Measurements from ENCODE around the gene ASB10. TPM values are rescaled to one million over a fixed set of nuclear protein-coding genes. Genes with fewer than 3 reads are reported as not detected.
A peak's percentile ranks its signal among the peaks of the same experiment; 100 is the strongest.

The ASB10 gene
- total and polyA plus RNA-seq, 9 donors = 1.3 to 5.7 (median 3.1) TPM

DNA sequence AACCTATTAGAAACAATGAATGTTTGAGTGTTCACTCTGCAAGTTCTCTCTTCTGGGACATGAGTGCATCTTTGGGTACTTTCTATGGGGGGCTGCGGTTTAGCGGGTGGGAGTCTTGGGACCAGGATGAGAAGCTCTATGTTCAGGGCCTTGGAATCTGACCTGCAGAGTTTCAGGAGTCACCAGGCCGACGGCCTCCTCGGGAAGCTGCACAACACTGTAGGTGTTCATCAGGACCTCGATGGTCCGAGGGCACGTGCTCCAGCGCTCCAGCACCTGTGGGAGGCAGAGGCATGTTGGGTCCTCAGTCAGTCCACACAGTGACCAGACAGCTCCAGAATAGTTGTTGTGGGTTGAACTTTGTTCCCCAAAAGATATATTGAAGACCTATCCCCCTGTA lies 10.6 kb downstream of the ASB10 start:
- WGBS (ENCODE audit: insufficient coverage) = 86% methylated on average over 7 of the region's 9 CpGs
- no peak overlapping the region for H3K4me3 ChIP-seq (ENCODE audit: low read length)
- H3K36me3 ChIP-seq (ENCODE audit: control insufficient read depth, insufficient read depth, low read length) = no peaks in the 10 kb centered on the region
- peaks cover 31% of the 10 kb centered on the region for H3K27me3 ChIP-seq (ENCODE audit: control insufficient read depth, insufficient read depth, low read length)
- DNase-seq = no peak
- peaks cover 13% of the 10 kb centered on the region for H3K4me1 ChIP-seq (ENCODE audit: control insufficient read depth, insufficient read depth, low read length)
- no peak overlapping the region for H3K27ac ChIP-seq (ENCODE audit: low read length)
- H3K9me3 ChIP-seq (replicated peaks; ENCODE audit: control insufficient read depth, low read depth, low read length) = peaks cover 2% of the 10 kb centered on the region

DNA sequence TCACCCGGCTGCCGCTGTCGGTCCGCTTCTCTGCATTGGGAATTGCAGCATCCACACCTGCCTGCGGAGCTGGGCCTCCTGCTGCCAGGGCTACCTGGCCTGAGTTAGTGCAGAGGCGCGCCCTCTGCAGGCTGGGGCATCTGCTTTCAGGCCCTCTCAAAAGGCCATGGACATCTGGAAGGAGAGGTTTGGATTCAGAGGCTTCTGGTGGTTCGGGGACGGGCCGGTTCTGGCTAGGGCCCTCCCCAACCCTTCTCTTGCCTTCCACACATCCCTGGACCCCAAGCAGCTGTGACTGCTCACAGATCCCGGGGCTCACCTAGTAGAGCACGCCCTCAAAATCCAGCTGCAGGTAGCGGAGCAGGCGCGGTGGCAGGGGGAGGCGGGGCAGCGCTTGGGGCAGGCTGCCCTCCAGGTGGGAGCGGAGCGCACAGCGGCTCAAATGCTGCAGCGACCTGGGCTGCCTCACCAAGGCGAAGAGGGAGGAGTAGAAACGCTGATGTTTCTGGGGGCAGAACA lies 11.2 kb downstream of the ASB10 start:
- Histone ChIP-seq H3K27me3 (ENCODE audit: control insufficient read depth, insufficient read depth, low read length) (peaks cover 33% of the 10 kb centered on the region), H3K36me3 (ENCODE audit: control insufficient read depth, insufficient read depth, low read length) (no peaks in the 10 kb centered on the region), H3K4me3 (ENCODE audit: low read length) (no peak overlapping the region), H3K27ac (ENCODE audit: low read length) (no peak overlapping the region), H3K4me1 (ENCODE audit: control insufficient read depth, insufficient read depth, low read length) (peaks cover 9% of the 10 kb centered on the region), H3K9me3 (replicated peaks; ENCODE audit: control insufficient read depth, low read depth, low read length) (peaks cover 2% of the 10 kb centered on the region)
- no peak for DNase-seq
- 63% methylated on average over 20 of the region's 23 CpGs for WGBS (ENCODE audit: insufficient coverage)

DNA sequence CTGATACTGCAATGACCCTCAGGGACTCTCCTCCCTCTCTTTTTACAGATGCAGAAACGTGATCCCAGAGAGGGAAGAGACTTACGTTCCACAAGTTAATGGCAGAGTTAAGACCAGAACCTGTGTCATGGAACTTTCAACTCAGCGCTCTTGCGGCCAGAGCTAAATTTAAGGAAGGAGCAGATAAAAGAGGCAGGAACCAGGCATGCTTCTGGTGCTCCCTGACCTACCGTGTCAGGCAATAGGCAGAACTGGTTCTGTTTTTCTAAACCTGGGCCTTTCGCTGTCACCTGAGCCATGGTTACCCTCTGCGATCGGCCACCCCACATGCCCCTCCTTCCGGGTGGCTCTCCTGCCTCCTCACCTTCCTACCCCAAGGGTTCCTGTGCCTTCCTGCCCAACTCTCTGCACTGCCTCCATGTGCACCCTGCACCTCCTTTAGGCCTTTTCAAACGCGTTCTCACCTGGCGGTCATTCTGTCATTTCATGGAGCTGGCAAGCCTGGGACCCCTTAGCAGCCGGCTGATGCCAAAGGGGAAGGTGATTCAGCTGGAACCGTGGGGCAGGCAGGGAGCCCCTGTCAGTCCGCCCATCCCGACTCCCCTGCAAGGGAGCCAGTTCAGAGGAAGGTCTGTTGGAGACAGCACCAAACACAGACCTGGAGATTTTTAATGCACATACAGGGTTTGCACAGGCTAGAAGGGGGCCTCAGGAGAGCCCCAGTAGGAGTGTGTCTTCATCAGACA lies 11.8 kb downstream of the ASB10 start:
- Histone ChIP-seq H3K36me3 (ENCODE audit: control insufficient read depth, insufficient read depth, low read length) (no peaks in the 10 kb centered on the region), H3K4me3 (ENCODE audit: low read length) (no peak overlapping the region), H3K9me3 (replicated peaks; ENCODE audit: control insufficient read depth, low read depth, low read length) (peaks cover 2% of the 10 kb centered on the region), H3K4me1 (ENCODE audit: control insufficient read depth, insufficient read depth, low read length) (peaks cover 2% of the 10 kb centered on the region), H3K27ac (ENCODE audit: low read length) (no peak overlapping the region), H3K27me3 (ENCODE audit: control insufficient read depth, insufficient read depth, low read length) (peaks cover 35% of the 10 kb centered on the region)
- 68% methylated on average over 14 of the region's 16 CpGs for WGBS (ENCODE audit: insufficient coverage)
- no peak for DNase-seq

DNA sequence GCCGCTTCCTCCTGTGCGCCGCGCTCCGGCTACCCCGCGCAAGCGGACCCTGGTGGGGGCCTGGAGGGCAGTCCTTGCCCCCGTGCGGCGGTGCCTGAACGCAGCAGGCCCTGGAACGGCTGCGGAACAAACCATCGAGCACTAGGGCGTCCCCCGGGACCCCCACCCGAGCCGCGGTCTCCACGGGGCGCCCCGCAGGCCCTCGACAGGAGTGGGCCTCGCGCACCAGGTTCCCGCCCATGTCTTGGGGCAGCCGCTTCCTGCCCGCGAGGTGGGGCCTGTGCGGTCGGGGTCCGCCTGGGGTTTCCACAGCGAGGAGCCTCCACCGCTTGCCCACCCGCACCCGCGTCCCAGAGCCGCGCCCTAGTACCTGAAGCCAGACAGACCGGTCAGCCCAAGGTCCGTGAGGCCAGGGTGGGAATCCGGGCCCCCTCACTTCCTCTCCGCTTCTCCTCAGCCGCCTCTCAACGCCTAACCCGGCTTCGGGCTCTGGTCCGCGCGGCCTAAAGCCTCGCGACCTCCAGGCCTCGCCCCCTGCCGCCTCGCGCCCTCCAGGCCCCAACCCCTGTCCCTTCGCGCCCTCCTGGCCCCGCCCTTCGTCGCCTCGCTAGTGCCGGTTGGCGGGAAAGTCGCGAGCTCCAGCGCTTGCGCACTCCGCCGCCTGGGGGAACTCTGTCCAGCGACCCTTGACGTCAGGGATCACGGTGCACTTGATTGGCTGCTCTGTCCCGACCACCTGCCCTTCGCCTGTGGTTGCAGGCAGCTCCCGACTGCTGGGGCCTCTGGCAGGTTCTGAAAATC lies 12.6 kb downstream of the ASB10 start:
- WGBS (ENCODE audit: insufficient coverage) = 56% methylated on average over 77 of the region's 77 CpGs
- H3K27me3 ChIP-seq (ENCODE audit: control insufficient read depth, insufficient read depth, low read length) = peaks cover 35% of the 10 kb centered on the region
- H3K9me3 ChIP-seq (replicated peaks; ENCODE audit: control insufficient read depth, low read depth, low read length) = peaks cover 2% of the 10 kb centered on the region
- no peak overlapping the region for H3K27ac ChIP-seq (ENCODE audit: low read length)
- peaks cover 2% of the 10 kb centered on the region for H3K4me1 ChIP-seq (ENCODE audit: control insufficient read depth, insufficient read depth, low read length)
- H3K4me3 ChIP-seq (ENCODE audit: low read length) = no peak overlapping the region
- DNase-seq = peak; percentile 39
- H3K36me3 ChIP-seq (ENCODE audit: control insufficient read depth, insufficient read depth, low read length) = no peaks in the 10 kb centered on the region

DNA sequence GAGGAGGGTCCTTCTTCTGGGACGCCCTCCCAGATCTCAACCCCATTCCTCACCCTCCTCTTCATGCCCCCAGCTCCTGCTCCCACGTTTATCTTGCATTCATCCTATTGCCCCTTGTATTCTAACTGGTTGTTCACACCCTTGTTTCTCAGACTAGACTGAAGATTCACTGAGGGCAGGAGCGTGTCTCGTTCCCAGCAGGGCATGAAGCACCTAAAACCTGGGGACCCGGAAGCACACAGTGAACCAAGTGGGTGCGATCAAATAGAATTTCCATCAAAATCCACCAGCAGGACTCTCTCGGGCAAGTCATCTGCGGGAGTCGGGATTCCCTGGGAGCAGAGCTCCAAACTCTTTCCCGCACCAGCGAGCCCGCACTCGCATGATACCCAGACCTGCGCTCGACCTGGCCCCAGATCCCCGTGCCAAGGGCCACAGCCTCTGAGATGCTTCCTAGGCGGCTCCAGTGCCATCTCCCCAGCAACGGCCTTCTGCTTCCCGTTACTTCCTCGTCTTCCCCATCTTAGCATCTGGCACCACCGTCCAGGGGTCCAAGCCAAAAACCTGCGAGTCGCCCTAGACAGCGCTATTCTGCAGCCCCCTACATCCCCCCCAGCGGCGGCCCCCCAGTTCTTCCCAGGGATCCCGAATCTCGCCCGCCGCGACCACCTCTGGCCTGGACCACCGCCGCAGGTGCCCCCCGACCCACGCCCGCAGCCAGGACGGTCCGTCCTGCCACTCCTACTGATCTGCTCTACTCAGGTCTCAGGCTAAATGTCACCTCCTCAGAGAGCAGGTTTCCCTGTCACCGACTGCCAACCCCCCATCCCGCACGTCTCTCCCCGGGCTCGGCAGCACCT lies 13.4 kb downstream of the ASB10 start:
- Histone ChIP-seq H3K4me1 (ENCODE audit: control insufficient read depth, insufficient read depth, low read length) (peaks cover 2% of the 10 kb centered on the region), H3K9me3 (replicated peaks; ENCODE audit: control insufficient read depth, low read depth, low read length) (peaks cover 2% of the 10 kb centered on the region), H3K36me3 (ENCODE audit: control insufficient read depth, insufficient read depth, low read length) (no peaks in the 10 kb centered on the region), H3K4me3 (ENCODE audit: low read length) (no peak overlapping the region), H3K27me3 (ENCODE audit: control insufficient read depth, insufficient read depth, low read length) (peaks cover 41% of the 10 kb centered on the region), H3K27ac (ENCODE audit: low read length) (no peak overlapping the region)
- WGBS (ENCODE audit: insufficient coverage) = 87% methylated on average over 40 of the region's 43 CpGs
- DNase-seq = no peak

DNA sequence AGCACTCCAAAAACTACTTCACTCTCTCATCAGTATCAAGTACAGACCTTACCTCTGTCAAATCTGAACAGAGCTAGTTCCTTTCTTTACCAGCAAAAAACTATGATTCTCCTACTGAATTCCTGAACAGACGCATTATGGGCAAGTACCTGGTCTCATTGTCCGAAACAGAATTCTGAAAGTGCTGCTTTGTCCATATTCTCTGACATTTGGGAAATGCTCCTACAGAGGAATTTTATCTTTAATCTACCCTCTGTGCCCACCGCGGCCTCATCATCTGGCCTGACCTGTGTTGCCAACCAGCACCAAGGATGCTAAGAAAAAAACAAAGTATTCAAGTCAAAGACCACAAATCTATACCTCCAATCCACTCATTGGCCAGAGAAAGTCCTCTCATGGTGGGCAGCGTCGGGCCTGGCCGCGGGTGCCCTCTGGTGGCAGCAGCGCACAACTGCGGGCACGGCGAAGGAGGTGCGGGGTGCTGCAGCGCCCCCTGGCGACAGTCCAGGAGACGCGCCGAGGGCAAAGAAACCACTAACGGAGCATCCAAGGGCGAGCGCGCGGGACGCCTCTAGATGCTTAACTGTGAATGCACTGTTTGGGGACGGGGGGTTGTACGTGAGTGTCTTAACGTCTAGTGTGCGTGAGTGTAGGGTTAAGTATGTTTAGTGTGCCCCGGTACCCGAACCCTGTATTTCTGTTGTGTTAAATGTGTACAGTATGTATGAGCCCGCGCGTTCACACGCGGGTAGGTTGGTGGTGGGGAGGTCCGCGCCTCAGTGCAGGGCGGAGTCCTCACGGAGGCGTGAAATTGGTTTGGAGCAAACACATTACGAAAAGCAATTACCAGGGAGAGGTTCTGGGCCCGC lies 14.5 kb downstream of the ASB10 start:
- Histone ChIP-seq H3K27ac (ENCODE audit: low read length) (no peak overlapping the region), H3K4me3 (ENCODE audit: low read length) (no peak overlapping the region)
- DNase-seq = peak; percentile 74

DNA sequence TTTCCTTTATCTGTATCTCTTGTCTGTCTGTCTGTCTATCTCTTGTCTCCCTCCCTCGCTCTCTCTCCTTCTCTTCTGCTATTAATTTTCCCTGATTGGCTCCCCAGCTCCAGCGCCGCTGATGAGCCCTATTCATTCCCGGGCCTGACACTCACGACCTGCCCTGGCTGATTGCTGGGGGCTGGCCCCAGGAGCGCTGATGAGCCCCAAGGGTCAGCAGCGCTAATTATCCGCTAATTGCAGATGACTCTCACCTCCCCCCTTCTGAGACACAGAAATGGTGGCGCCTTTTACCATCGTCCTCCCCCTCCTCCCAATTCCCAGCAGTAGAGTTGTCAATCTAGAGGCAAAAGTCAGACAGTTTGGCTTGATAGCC lies 18.3 kb downstream of the ASB10 start:
- Histone ChIP-seq H3K27me3 (ENCODE audit: control insufficient read depth, insufficient read depth, low read length) (peaks cover 59% of the 10 kb centered on the region), H3K4me1 (ENCODE audit: control insufficient read depth, insufficient read depth, low read length) (peaks cover 13% of the 10 kb centered on the region), H3K36me3 (ENCODE audit: control insufficient read depth, insufficient read depth, low read length) (no peaks in the 10 kb centered on the region), H3K27ac (ENCODE audit: low read length) (no peak overlapping the region), H3K4me3 (ENCODE audit: low read length) (no peak overlapping the region), H3K9me3 (replicated peaks; ENCODE audit: control insufficient read depth, low read depth, low read length) (peaks cover 2% of the 10 kb centered on the region)
- 13% methylated on average over 8 of the region's 10 CpGs for WGBS (ENCODE audit: insufficient coverage)
- DNase-seq = no peak

More for the DNA sequence above, 14.5 kb downstream of the ASB10 start:
- Histone ChIP-seq H3K36me3 (ENCODE audit: control insufficient read depth, insufficient read depth, low read length) (no peaks in the 10 kb centered on the region), H3K9me3 (replicated peaks; ENCODE audit: control insufficient read depth, low read depth, low read length) (peaks cover 2% of the 10 kb centered on the region), H3K4me1 (ENCODE audit: control insufficient read depth, insufficient read depth, low read length) (peaks cover 8% of the 10 kb centered on the region), H3K27me3 (ENCODE audit: control insufficient read depth, insufficient read depth, low read length) (peaks cover 52% of the 10 kb centered on the region)
- WGBS (ENCODE audit: insufficient coverage) = 22% methylated on average over 39 of the region's 42 CpGs

DNA sequence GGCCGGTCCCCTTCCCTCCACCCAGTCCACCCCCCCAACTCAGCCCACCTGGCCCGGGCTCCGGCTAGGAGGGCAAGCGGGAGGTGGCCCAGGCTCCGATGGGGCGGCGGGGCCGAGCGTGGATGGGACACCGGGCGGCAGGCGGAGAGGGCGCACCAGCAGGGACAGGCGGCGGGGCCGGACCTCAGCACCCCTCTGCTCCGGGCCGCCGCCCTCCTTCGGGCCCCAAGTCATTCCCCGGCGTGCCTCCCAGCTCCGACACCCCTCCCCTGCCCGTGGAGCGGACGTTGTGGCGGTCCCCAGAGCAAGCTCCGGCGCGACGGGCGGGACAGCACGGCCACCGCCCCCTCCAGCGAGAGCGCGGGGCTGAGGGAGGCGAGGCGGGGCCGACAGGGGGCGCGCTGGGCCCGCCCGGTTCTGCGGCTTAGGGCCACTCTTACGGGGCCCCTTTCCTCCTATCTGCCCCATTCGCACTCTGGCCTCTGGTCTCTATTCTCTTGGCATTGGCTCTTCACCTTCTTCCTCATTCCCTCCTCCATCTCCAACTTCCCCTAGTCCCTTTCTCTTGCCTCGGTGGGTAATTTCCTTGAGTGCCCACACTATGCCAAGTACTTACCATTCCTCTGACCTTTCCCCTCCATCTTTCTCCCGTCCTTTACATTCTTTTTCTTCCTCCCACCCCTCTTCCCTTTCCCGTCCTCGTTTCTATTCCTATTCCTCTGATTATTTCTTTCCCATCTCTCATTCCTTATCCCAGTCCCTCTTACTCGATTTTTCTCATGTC lies 18.9 kb downstream of the ASB10 start:
- Histone ChIP-seq H3K9me3 (replicated peaks; ENCODE audit: control insufficient read depth, low read depth, low read length) (peaks cover under 1% of the 10 kb centered on the region), H3K27me3 (ENCODE audit: control insufficient read depth, insufficient read depth, low read length) (peaks cover 54% of the 10 kb centered on the region), H3K27ac (ENCODE audit: low read length) (no peak overlapping the region), H3K4me3 (ENCODE audit: low read length) (peak overlapping the region; percentile 32), H3K4me1 (ENCODE audit: control insufficient read depth, insufficient read depth, low read length) (peaks cover 13% of the 10 kb centered on the region), H3K36me3 (ENCODE audit: control insufficient read depth, insufficient read depth, low read length) (no peaks in the 10 kb centered on the region)
- WGBS (ENCODE audit: insufficient coverage) = 1% methylated on average over 52 of the region's 52 CpGs
- no peak for DNase-seq
